ENCODE measurements around the gene DNAH11.

DNAH11 gene

DNA sequence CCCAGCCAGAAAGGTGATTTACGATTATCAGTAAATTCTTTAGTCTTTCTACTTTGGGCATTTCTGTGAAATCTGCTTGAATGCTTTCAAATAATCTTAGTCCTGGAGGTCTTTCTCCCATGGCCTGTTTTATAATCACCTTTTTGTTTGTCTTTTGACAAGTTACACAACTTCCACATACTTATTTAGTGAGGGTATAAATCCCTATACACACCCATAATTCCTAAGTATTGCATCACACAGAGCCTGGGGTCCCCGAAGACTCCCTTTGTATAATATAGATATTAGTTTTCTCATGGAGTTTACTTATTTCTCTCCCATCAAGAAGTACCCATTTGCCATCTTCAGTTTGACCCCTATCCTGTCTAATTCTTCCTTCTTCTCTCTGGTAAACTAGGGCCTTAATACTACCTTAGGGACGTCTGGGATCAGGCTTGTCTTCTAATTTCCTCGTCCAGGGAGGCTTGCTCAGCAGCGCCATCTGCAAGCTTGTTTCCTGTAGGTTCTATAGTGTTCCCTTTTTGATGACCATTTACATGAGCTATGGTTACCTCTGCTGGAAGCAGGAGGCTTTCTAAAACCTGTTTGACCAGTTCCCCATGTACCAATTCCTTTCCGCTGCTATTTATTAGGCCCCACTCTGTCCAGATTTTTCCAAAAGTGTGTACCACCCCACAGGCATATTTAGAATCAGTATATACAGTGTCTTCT is 8.1 kb downstream of the DNAH11 start:
- DNase-seq (ENCODE audit: low read depth in 2 of 2), result no peak

DNA sequence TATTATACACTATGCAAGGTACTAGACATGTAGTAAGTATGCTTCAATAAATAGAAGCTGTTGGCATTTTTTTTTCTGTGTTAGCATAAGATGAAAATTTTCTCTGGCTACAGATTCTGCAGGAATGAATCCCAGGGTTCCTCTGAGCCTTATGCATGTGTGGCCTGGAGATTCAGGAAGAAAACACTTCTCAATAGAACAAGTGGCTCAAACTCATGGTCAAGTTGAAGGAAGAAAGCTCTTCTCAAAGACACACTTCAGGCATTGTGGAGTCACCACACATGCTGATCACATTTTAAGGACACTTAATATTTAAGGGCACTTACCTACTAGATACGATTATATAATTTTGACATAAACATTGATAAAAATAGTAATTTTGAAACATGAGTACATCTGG is 19.5 kb downstream of the DNAH11 start:
- DNase-seq (ENCODE audit: low read depth in 2 of 2), result no peak

DNA sequence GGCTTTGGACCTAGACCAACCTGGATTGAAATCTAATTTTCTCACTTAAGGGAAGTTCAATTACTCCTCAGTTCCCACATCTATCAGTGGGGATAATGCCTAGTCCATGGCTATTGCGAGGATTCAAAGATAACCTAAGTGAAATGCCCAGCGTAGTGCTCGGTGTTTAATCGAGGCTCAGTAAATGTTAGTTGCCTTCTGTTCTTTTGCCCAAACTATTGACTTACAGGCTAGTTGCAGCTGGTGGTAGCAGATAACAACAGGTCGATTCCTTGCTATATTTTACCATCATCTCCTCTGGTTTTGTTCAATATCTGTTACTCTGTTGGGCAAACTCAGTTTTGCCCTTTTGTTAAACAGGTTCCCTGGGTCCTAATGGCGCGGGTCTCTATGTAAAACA is 22.8 kb downstream of the DNAH11 start:
- no peak for DNase-seq (ENCODE audit: low read depth in 2 of 2)

DNA sequence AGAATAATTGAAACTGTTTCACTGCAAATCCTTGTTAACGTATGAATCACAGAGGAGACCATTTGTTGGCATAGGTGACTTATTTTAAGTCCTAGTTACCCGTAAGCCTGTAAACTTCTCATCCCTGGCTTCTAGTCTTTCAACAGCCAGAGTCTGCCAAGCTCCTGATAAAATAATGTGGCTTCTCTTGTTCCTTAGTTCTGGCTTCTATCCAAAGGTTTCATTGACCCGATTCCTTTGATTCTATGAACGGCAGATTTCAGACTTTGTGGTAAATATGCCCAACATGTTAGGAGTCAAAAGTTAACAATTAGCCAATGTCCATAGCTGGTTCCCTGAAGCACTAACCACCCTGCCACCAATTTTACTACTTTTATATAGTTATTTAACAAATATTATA is 23.3 kb downstream of the DNAH11 start:
- DNase-seq (ENCODE audit: low read depth in 2 of 2), result no peak

DNA sequence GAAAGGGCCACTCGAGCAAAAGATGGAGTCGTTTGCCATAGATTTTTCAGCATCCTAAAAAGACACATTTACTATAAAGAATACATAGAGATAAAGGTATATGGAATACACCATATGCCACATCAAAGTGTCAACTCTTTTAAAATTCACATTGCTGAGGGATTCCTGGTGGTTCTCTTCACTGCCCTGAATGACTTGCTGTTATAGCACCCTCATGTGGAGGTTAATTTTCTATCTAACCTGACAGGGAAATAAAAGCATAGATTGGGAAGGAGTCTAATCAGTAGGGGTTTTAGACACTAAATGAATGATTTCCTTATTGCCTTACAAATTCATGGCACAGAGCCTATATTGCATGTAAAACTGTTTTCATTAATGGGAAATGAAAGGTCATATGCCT is 25.9 kb downstream of the DNAH11 start:
- DNase-seq (ENCODE audit: low read depth in 2 of 2), result no peak

DNA sequence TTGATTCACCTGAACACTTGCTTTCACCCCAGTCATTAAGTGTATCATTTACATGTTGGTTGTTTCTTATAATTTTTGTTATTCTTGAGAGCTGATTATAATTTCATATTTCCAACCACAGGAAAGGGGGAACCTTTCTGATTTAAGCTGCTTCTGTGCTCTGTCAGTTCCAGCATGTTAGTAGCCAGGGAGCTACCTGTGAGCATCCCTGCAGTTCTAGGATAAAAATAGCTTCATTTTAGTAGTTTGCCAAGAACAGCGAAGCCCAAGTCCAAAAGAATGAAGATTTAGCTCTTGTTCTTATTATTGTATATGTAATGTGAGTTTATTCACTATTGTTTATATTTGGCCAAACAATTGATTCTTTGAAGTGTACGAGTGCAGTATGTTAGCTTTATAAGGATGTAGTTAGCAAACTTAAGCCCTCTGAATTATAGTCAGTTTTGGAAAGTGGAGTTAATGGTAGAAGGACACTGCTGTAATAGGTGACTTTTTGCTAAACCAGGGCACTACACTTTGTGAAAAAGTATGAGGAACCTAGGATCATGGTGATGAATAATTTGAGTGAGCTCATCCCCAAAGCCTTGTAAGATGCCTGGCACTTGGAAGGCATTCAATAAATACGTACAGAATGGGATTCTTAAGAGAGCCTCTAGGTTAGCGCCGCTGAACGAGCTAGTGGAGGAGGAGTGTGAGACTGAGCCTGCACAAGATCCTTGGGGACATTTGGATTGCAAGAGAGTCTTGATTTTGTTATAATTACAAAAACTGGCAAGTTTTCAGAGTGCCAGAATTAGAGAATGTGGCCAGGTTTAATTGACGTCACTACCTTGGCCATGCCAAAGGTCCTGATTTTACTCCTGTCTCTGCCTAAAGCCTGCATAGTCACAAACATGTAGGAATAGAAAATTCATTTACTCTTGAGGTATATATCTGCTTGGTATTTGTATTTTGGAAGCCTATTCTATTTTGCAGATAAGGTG is 29.8 kb downstream of the DNAH11 start:
- DNase-seq (ENCODE audit: low read depth in 2 of 2), result no peak

DNA sequence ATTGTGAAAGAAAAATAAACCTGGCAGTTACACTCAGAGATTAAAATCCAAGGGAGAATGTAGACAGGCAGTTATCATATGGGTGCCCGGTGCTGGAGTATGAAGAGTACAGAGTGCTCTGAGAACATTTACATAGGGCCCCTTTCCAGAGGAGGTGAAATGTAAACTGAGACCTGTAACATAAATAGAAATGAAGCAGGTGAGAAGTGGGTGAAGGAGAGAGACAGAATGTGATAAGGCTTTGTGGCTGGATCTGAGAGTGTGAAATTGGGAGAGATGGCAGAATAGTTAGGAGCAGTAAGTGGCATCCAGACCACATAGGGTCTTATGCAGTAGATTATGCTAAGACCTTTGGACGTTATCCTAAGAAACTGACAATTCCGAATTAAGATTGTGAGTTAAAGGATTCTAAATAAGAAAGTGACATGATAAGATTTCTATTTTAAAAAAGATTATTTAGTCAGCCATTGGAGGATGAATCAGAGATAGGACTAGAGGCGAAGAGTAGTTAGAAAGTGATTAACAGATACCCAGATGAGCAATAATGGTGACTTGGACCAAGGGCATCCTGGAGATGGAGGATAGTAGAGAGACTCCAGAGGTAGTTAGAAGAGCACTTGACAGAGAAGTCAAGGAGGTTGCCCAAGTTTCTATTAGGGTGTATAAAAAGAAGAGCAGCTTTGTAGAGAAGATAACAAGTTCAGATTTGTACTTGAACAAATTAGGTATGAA is 36.7 kb downstream of the DNAH11 start:
- no peak for DNase-seq (ENCODE audit: low read depth in 2 of 2)

DNA sequence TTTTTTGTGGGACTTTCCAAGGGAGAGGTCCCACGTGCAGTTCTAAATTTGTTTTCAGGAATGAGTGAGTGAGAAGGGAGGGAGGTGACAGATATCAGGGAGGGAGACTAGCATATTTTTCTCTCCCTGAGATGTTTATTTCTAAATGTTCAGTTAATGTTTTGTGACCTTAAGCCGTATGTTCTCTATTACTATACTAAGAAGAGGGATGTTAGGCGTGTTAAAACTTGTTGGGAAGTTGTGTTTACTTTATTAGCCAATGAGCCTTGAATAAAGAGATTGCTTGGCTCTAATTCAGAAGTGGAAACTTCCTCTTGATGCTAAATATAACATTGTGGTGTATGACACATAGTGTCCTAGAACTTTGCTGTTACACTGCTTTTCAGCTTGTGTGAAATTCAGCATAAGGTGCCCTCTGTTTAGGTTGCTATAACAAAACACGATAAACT is 37.3 kb downstream of the DNAH11 start:
- no peak for DNase-seq (ENCODE audit: low read depth in 2 of 2)

DNA sequence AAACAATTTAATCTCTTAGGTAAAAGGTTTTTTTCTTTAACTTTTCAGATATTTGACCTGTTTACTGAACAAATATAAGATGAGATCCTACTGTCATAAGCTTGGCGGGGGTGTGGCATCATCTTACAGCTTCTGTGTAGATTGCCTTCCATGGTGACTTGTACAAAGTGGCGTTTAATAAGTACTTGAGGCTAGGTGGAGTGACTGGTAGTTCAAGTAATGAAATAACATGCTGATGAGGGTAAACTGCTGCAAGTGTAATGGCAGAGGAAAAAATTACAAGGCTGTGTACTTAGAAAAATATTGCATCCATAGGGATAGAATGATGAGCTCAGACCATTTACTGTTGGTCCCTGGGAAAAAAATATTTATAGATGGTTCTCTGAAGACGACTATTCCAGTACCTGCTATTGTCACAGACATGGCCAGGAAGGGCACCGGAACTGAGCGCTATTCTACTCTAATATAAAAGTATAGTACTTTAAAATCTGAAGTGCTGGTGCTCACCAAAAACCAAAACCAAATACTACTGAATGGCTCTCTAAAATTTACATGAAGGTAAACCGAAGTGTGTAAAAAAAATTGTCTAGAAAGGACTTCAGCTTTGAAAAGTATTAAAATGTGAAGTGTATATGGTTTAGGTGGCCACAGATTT is 42.4 kb downstream of the DNAH11 start:
- no peak for DNase-seq (ENCODE audit: low read depth in 2 of 2)

DNA sequence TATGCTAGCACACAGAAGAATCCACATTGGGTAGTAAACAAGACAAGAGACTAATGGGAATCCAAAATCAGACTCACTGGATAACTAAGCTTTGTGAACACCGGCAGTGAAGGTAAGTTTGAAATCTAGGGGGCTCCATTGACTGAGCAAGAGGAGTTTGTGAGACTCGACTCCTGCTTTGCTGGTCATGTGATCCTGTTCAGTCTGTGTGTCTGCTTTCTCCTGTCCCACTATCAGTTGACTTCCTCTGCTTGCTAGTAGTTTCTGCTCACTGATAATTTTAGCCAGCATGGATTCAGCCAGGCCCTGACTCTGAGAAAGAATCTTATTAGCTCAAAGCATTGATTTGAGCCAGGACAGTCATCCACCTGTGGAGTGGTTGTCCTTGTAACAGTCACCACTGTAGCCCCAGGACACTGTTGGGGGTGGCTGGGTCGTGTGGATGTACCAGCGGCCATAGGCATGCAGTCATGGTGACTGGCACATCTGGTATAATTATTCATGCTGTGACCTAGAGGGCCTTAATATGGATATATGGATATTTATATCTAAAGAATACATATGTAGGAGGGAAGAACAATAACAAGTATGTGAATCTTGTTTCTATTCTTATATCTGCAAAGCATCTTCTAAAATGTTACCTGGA is 44.4 kb downstream of the DNAH11 start:
- DNase-seq (ENCODE audit: low read depth in 2 of 2), result no peak

DNA sequence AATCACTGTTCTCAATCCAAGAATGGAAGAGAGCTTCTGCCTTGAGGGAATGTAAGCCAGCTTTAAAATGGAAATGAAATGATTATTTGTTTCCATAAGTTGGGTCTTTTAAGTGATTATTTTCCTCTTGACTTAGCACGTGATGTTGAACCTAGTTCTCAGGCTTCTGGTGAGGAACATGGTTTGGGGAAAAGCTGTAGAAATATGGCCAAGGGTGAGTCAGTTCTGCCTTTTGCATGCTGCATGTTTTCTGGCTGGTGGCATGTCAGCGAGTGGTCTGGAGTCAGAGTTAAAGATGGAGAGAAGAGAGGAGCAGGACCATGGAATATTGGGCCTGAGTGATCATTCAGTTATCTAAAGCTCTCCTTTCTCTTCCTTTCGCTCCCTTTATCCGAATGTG is 54.0 kb downstream of the DNAH11 start:
- no peak for DNase-seq (ENCODE audit: low read depth in 2 of 2)

DNA sequence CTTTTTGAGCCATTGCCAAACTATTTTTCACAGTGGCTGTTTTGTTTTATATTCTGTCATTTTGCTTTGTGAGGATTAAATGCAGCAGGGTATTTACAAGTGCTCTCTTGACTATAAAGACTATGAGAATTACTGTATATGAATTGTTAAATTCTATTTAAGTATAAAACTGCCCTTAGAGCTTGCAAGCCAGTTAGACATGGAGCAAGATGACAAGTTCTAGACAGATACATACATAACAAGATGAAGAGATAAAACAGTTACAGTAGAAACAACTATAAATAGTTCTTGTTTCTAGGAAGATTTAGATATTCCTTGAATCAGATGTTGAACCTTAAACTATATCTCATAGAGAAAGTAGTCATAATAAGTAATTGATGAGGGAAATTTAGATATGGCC is 60.6 kb downstream of the DNAH11 start:
- no peak for DNase-seq (ENCODE audit: low read depth in 2 of 2)

DNA sequence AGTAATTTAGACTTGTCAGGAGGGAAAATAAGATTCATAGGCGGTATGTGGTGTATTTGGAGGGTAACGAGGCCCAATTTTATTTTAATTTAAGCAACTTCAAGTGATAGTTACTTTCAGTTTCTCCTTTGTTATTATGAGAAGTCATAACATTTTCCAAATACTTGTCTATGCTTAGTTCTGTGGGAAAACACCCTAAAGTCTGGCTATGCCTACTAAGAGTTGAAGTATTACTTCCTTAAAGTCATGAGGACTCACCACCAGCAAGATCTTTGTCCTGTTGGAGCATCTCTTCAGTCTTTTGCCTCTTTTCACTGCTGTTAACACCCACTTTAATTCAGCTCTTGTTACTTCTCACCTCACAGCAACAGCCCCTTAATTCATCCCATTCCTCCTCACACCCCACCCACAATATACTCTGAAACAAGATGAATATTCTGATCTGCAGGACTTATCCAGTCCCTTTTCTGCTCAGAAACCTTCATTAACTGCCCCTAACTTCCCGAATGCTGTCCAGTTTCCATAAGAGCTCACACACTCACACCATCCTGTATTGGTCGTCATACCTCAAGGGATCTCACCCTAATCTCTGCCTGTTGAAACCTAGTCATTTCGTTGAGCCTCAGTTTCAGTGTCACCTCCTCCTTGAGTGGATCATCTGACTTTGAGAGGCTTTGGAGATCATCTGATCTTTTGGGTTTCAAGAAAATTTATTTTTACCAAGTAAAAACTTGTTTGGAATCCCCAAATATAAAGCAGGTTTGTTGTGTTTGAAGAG is 61.3 kb downstream of the DNAH11 start:
- no peak for DNase-seq (ENCODE audit: low read depth in 2 of 2)

DNA sequence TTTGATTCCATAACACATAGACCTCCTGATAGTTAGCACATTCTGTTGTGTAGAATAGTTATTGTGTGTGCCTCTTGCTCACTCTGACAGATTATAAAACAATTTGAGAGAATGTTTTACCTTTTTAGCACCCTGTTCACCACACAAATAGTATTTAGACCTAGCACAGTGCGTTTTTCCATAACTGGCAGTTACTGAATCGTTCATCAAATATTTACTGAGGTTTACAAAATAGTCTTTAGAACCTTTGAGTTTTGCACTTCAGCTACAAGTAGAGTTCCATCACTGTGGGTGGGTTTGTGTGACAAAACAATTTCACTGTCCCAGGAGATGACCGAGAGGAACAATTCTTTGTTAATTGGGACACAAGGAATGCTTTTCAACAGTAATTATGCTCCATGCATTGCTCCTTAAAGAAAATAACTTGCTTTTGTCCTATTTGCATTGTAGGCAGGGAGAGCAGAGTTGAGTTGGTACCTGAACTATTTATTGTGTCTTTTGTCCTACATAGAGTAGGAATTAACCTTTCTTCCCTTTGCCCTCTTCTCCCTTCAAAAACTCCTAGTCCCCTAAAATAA is 62.3 kb downstream of the DNAH11 start:
- DNase-seq (ENCODE audit: low read depth in 2 of 2), result no peak

DNA sequence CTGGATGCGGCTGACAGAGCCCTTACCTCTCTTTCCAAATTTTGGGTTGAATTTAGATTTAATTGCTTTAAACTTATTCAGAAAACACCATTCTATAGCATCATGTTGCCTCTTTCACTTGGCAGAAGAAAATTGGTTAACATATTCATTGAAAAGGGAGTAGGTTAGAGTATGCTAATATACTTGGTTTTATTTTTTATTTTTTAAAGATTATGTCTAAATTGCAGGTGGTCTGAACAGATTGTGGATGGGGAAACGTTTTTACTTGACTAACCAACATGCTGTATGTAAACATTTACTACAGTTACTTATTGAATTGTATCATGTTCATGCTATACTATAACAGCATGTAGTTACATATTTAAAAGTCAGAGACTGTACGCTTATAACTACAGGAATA is 65.6 kb downstream of the DNAH11 start:
- DNase-seq (ENCODE audit: low read depth in 2 of 2), result no peak

DNA sequence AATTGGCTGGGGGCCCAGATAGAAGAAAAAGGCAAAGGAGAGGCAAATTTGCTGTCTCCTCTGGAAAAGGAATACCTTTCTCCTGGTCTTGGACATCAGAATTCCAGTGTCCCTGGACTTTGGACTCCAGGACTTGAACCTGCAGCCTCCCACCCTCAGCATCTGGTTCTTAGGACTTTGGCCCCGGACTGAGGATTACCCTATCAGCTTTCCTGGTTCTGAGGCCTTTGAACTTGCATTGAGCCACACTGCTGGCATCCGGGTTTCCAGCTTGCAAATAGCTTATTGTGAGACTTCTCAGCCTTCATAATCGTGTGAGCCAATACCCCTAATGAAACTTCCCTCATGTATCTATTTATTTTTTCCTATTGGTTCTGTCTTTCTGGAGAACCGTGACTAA is 68.3 kb downstream of the DNAH11 start:
- DNase-seq (ENCODE audit: low read depth in 2 of 2), result no peak

DNA sequence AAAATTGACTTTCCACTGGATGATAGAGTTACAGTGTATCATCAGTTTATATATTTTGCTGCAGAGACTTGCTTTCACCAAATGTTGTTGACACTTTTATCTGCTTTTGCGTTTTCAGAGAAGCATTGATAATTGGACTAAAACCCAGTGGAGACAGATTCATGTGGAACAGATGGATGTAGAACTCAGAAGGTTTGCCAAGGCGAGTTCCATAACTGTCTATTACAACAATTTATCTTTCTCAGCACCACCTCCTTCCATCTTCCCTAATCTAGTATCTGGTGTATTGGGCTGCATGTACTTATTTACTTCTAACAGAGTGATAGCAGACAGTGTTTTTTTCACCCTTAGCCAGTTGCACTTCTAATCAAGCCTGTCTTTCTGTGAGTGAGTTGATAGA is 73.3 kb downstream of the DNAH11 start:
- no peak for DNase-seq (ENCODE audit: low read depth in 2 of 2)

DNA sequence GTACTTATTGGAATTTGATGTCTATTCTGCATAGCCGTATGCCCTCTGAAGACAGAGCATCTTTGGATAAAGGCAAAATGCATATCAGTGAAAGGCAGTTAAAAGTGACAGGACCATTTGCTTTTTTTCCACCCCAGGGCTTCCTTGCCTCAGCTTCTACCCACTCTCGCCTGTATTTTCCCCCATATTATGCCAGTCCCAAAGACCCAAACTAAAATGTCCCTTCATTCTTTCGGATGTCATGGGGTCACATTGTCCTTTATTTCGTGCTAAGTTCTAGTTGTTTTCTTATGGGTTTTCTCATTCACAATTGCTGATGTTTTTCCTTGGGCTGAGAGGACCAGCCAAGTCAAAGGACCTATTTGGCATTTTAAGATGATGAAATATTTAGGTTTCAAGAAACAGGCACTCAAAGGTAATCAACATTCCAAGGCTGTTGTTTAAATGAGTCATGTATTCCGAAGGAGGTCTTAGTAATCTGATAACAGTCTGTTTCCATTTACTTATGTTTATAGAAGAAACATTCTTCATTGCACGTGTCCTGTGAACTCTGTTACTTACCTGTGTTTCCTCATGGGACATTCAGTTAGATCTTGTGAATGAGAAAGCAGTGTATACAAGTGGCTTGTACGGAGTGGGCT is 74.1 kb downstream of the DNAH11 start:
- no peak for DNase-seq (ENCODE audit: low read depth in 2 of 2)

DNA sequence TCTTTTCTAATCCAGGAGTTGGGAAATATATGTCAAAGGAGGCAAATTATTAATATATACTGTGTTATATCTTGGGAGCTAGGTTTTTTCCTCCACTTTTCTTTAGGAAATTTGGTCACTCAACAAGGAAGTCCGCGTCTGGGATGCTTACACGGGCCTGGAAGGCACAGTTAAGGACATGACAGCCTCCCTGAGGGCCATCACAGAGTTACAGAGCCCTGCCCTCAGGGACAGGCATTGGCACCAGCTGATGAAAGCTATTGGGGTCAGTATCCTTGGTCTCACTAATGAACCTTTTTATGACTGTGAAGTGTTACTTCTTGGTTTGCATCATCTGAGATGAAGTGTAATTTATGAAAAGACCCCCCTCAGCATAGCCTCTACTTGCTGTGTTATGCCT is 74.7 kb downstream of the DNAH11 start:
- DNase-seq (ENCODE audit: low read depth in 2 of 2), result no peak

DNA sequence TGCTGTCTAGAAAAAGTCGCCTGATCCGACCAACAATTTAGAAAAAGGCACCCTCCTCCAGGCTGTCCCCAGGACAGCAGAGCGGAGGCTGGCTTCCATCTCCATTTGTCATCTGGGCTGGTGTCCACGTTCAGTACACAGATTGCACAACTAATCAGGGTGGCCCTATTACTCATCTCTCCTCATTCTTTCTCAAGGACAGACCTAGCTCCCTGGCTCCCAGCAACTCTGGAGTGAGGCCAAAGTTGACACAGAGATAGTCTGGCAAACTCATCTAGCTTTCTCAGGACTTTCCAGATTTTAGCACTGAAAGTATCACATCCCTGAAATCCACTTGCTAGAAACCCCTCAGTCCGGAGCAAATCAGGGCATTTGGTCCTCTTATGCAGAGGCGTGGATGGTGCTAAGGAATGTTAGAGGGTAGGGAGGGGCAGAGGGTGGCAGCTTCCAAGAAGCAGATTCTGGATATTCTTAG is 75.1 kb downstream of the DNAH11 start:
- no peak for DNase-seq (ENCODE audit: low read depth in 2 of 2)
